NCI-H146 (cell line): ENCODE data around the gene MRPL57.
"Not testable (repeated sequence)": the region's sequence is repeated elsewhere in the genome, so short reads cannot be mapped to it uniquely, and the experiment has no call there.

Experiments
- DNase-seq: peaks from one replicate; lab custom pipeline; 2025; lab: John Stamatoyannopoulos, UW

The MRPL57 gene

DNA sequence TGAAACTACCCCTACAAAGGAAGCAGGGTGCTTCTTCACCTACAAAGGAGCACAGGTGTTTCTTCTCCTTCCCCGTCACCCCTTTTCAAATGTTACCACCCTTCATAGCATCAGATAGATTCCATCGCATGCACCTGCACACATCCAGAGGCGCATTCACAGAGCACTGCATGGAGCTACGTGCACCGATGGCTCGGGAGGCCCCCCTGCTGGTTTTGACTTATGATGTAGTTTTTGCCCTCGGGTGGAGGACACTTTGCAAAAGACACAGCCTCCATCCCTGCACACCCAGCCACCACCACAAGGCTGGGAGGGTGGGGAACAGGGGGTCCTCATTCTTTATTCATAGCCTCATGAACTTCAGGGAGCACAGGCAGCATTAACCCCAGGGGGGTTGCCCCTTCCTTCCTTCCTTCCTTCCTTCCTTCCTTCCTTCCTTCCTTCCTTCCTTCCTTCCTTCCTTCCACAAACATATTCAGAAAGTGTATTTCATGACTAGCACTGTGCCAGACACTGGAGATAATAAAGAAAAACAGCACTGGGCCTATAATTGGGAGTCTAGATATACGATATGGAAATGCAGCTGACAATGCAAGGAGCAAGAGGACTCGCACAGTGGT, 21.3 kb downstream of the MRPL57 start:
- not testable (repeated sequence) for DNase-seq

DNA sequence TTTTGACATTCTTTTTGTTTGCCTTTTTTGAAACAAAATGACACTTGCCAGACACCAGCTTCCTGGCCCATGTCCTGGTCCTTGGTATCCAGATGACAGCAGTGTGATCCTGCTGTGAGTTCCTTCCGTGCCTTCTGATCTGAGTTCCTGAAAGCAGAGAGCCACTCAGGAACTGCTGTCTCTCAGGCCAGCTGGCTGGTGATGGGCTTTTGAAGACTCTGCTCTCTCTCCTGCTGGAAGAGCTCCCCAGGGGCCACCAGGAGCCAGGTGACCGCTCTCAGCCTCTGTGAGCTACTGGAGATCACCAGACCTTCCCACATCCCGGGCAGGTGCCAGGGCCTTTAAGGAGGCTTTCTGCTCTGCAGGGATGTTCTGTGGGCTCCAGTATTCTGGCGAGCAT, 21.9 kb downstream of the MRPL57 start:
- DNase-seq = not testable (repeated sequence)

DNA sequence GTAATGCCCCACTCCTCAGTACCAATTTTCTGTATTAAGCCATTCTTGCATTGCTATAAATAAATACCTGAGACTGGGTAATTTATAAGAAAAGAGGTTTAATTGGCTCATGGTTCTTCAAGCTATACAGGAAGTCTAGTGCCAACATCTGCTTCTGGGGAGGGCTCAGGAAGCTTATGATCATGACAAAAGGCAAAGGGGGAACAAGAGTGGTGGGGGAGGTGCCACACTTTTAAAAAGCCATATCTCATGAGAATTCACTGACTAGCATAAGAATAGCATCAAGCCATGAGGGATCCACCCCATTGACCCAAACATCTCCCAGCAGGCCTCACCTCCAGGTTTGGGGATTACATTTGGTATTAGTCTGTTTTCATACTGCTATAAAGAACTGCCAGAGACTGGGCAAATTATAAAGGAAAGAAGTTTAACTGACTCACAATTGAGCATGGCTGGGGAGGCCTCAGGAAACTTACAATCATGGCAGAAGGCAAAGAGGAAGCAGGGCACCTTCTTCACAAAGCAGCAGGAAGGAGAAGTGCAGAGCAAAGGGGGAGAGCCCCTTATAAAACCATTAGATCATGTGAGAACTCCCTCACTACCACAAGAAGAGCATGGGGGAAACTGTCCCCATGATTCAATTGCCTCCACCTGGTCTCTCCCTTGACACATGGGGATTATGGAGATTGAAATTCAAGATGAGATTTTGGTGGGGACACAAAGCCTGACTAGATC, 25.2 kb downstream of the MRPL57 start:
- DNase-seq = not testable (repeated sequence)

DNA sequence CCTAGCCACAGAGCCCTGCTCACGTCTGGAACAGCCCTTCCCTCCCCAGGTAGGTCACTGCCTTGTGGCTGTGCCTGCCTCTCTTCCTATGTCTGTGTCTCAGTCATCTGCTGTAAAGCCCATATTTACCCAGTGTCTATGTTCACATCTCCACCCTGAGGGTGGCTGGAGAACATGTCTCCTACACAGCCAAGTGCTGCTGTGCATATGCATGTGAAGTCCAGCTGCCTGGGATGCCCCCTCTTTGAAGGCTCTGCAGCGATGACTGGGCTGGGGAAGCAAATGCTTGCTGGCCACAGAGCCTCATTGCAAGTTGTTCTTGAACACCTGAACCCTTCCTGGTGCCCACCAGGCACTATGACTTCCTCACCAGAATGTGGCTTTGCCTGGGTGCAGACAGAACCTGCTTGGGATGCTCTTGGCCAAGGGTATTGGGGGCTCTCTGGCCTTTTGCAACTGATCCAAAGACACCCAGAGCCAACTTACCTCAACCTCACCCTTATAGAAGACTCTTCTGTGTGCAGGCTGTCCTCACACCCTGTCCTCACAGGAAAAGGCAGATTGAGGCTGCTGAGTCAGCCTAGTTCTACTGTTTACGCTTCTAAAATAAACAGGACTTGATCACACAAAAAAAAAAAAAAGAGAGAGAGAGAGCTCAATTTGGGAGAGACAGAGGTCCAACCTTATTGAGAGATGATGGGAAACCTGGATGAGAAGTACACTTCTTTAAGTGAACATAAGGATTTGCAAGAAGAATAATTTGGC, 26.5 kb downstream of the MRPL57 start:
- no peak for DNase-seq

DNA sequence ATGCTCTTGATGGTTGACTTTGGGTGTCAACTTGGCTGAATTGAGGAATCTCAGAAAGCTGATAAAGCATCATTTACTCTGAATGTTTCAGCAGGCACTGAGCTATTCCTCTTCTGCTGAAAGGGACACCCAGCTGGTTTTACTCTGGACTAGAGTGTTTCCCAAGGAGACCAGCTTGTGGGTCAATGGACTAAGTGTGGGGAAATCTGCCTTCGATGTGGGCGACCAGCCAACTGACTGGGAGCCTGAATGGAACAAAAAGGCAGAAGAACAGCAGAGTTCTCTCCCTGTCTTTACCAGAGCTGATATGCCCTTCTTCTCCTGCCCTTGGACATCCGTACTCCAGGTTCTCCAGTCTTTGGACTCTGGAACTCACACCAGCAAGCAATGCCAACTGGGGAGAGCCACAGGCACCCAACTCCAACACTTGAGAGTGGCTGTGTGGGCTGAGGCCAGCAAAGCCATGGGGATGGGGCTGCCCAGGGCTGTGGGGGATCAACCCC, 32.2 kb downstream of the MRPL57 start:
- no peak for DNase-seq

DNA sequence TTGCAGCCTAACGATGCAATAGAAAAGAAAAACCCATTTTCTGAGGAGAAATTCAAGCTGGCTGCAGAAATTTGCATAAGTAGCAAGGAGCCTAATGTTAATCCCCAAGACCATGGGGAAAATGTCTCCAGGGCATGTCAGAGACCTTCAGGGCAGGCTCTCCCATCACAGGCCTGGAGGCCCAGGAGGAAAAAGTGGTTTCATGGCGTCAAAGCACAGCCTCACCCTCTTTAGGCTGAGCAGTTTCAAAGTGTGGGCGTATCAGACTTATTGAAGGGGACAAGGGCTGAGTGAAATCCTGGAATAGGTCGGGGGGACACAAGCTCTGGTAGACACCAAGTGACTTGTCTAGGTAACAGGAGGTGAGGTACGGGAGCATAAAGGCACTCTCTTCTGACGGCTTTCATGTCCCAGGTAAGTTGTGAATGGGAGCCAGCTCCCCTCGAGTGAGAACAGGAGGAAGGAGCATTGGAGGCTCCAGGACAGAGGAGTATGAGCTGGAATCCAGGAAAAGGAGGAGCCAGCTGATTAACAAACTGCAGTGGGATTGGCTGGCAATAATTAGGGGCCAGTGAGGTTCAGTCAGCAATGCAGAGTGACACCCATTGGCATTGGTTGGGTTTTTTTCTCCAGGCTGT, 35.8 kb downstream of the MRPL57 start:
- DNase-seq = no peak

DNA sequence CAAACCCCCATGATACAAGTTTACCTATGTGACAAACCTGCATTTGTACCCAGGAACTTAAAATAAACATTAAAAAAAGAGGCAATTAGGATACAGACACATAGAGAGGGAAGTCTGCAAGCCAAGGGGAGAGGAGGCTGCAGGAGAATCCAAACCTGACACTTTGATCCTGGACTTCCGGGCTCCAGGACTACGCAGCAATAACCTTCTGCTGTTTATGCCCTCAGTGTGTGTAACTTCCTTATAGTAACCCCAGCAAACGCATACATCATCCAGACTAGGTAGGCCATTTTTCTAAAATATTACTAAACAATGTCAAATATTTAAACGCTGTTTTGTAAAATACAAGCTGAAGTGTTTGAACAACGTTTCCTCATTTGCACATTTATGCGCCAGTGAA, 39.0 kb downstream of the MRPL57 start:
- not testable (repeated sequence) for DNase-seq

DNA sequence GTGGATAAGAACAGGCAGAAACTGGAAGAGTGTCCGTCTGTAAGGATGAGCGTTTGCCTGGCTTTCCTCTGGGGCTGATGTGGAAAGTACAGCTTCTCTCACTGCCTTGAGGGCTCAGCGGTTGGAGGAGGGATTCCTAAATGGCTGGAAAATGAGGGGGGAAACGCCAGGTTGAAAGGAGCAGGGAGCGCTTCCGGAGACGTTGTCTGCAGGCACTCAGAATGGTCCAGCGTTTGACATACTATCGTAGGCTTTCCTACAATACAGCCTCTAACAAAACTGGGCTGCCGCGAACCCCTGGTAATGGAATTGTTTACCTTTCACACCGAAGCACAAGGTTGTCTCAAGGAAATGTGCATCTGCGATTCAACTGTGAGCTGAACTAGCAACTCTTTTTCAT, 39.9 kb downstream of the MRPL57 start:
- DNase-seq = no peak

DNA sequence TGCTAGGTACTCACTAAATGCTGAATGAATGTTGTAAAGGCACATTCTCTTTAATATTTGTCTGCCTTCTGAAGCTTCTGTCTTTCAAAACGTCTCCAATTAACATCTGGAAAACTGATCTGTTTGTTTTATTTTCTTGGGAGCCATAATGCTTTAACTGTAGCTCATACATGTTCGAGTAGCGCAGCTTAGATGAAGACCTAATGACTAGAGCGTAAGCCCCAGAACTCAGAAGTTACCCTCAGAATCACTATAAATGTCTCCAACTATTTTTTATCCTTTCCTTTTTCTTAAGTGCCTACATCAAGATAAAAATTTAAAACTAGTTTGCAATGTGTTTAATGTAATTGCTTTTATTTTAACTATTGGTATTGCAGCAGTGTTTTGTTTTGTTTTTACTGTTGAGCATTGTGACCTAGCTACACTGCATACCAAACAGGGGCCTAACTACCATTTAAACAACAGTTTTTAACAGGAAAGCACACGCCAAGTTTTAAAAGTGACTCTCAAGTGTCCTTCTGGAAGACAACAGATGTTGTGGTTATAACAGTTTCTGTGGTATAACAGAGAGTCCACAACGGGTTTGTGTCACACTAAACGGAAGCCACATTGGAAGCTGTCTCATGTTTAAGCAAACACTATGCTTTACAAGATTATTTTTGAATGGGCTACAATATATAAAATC, 42.0 kb downstream of the MRPL57 start:
- no peak for DNase-seq

DNA sequence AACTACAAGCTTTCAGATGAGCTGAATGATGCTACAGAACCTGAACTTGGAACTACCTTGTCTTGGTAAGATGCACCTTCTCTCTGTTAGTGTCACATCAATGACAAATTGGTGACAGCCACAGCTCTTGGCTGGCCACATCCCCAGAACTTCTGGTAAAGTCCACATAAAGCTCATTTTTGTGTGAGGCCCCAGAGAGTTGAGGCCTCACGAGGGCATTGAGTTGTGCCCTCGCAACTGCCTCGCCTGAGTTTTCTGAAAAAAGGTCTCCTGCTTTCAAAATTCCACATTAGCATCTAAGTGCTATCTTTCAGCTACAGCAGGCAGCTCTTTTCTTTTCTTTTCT, 42.6 kb downstream of the MRPL57 start:
- no peak for DNase-seq

DNA sequence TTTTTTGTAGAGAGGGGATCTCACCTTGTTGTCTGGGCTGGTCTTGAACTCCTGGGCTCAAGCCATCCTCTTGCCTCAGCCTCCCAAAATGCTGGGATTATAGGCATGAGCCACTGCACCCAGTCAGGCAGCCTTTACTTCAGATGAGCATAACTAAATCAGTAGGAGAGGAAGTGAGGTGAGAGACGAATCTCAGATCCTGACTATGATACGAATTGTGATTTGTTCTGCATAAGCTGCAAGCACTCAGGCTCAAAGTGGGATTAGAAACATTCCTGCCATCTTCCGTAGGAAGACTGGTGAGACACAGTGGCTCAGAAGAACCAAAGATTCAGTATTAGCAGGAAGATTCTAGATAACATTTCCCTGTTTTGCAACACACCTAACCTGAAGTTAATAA, 43.3 kb downstream of the MRPL57 start:
- not testable (repeated sequence) for DNase-seq

DNA sequence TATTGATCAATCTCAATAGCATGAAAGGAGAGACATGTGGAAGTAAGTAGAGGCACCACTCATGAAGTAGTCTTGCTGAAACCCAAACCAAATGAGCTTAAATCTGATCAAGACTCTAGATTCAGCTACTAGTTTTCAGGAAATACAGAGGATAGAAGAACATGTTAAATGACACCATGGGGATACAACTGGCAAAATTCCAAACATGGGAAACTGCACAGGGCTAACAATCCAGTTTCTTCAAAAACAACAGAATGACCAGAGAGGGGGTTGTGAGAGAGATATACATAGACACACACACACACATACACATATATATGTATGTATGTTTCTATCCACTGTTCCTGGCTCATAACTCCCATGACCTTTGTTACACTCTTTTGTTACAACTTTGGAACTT, 44.8 kb downstream of the MRPL57 start:
- DNase-seq = no peak

DNA sequence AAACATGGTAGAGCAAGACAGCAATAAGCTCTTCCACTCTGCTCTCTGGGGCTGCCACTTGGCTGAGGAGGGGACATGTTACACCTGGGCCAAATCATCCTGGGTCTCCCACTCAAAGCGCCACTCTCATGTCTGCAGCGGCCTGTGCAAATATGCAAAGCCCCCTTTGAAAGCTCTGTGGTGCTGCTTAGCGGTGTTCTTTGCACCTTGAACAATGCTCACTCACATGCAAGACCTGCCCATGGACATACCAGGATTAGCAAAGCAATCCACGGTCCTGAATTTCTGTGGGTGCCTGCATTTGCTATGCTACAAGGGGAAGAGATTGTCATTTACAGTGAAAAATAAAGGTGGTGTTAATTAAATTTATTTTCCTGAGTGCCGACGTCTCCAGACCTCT, 48.6 kb downstream of the MRPL57 start:
- no peak for DNase-seq

DNA sequence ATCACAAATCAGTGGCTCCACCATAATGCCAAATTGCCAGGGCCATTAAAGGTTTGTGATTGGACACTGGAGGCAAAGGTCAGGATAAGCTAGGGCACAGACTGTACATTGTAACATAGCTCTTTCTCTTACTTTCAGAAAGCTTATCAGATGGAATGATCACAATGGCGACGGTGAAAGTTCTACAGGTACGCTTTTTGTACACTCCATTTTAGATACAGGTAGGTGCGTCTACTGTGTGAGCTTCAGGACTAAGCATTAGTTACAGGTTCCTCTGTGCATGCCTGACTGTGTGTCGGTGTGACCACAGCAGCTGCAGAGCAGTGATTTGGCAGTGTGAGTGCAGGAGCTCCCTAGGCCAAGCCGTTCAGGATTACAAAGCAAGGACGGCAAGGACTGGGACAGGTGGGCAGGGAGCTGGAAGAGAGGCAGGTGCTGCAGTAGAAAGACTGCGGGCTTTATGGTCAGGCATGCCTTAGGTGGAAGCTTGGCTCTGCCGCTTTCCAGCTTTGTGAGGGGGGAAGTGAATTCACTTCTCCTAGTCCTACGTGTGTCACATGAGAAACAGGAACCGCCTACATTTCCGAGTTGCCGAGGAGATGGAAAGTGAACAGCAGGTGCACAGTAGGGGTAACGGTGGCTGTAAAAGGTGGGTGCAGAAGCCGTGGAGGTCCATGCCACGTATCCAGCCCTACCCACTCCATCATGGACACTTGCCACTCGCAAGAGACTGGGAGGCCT, 49.6 kb downstream of the MRPL57 start:
- no peak for DNase-seq

DNA sequence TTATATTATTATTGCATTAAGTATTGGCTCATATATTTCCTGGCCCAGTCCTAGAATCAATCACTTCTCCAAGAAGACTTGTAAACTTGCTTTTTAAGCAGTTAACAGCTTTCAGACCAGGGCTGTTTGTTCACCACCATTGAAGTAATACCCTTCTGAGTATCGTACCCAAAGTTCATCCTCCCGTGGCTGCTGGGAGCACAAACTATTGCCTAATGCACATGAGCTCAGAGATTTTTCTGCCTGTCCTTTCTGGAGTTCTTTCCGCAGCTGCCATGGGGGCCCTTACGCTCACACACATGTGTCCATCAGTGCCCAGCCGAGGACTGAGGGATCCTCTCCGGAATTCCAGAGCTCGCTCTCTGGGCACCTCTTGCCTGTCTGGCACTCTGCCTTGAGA, 51.5 kb downstream of the MRPL57 start:
- no peak for DNase-seq
